Right atrium auricular region (tissue), 2 donors: ENCODE results near the gene PTGR1. TPM values are rescaled to one million over a fixed set of nuclear protein-coding genes. Genes with fewer than 3 reads are reported as not detected.

Experiments used
- DNase-seq: peaks from one replicate; pipeline ENCODE4 v3.0.0-alpha.2; 2019; ENCODE audit warnings: low spot score
- H3K27ac ChIP-seq, 2 donors: fragments of 200-600 bp; sonication (generic); 1 replicate in 1 of 2; 2 replicates in 1 of 2; pipeline ENCODE4 v1.5.1; 2016 to 2019
- H3K27me3 ChIP-seq, 2 donors: fragments of 200-600 bp; sonication (generic); one replicate each; pipeline versions ENCODE4 v1.5.1 to v1.6.0; 2017 to 2019
- H3K36me3 ChIP-seq: fragments of 200-600 bp; sonication (generic); one replicate; pipeline ENCODE4 v1.5.1; 2016
- H3K4me1 ChIP-seq, 2 donors: fragments of 200-600 bp; sonication (generic); one replicate each; pipeline versions ENCODE4 v1.5.1 to v1.6.0; 2017 to 2019
- H3K4me3 ChIP-seq, 2 donors: fragments of 200-600 bp; sonication (generic); 1 replicate in 1 of 2; 2 replicates in 1 of 2; pipeline ENCODE4 v1.5.1; 2017 to 2019; ENCODE audit warnings: mild to moderate bottlenecking in 1 of 2, moderate library complexity in 1 of 2
- H3K9me3 ChIP-seq, 2 donors: fragments of 200-600 bp; sonication (generic); one replicate each; pipeline ENCODE4 v1.5.1; 2019
- total RNA-seq, 2 donors: library from RNA; depleted of rRNA; stranded (reverse); fragments of >200 nt; gene quantifications; one replicate each; pipeline ENCODE4 v1.1.0, GENCODE V29; 2016
- TF ChIP-seq, protein P1 (sequence below), 2 donors: fragments of 200-600 bp; sonication (generic); IDR thresholded peaks; one replicate each; pipeline ENCODE4 v1.5.1; 2019; ENCODE audit warnings: antibody characterized with exemption in 2 of 2

The PTGR1 gene
- total RNA-seq, 2 donors from 2014 or later: 23.9 to 38.8 TPM

DNA sequence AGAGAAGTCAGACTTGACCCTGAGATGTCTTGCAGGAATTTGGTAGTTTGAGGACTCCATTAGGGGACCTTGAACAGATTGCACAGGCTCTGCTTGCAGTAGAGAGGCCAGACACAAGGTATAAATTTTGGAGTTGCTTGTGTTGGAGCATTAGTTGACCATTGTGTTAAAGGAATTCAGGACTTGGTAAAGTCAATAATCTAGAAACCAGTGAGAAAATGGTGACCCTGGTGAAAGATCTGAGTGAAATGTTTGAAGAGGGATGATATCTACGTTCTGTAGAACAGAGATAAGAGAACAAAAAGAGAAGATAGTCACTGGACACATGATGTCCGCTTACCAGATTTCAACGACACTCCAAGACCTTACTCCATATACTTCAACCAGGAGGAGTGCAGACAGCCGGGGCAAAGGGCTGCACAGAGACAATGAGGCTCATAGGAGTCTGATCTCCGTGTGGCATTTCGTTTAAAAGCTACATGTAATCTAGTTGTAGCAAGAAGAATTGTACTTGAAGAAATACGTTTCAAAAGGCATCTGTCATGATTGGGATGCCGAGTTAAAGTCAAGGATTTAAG is 44.8 kb upstream of the PTGR1 start:
- H3K27me3 ChIP-seq: no peaks in the 10 kb centered on the region
- no peak for DNase-seq
- H3K36me3 ChIP-seq: peaks cover 18% of the 10 kb centered on the region
- no peak overlapping the region for H3K4me3 ChIP-seq
- TF ChIP-seq, protein P1, sequence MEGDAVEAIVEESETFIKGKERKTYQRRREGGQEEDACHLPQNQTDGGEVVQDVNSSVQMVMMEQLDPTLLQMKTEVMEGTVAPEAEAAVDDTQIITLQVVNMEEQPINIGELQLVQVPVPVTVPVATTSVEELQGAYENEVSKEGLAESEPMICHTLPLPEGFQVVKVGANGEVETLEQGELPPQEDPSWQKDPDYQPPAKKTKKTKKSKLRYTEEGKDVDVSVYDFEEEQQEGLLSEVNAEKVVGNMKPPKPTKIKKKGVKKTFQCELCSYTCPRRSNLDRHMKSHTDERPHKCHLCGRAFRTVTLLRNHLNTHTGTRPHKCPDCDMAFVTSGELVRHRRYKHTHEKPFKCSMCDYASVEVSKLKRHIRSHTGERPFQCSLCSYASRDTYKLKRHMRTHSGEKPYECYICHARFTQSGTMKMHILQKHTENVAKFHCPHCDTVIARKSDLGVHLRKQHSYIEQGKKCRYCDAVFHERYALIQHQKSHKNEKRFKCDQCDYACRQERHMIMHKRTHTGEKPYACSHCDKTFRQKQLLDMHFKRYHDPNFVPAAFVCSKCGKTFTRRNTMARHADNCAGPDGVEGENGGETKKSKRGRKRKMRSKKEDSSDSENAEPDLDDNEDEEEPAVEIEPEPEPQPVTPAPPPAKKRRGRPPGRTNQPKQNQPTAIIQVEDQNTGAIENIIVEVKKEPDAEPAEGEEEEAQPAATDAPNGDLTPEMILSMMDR (IDR thresholded peaks at IDR 0.05): no peak
- H3K27ac ChIP-seq: no peak overlapping the region
- H3K4me1 ChIP-seq: no peaks in the 10 kb centered on the region
- no peaks in the 10 kb centered on the region for H3K9me3 ChIP-seq

DNA sequence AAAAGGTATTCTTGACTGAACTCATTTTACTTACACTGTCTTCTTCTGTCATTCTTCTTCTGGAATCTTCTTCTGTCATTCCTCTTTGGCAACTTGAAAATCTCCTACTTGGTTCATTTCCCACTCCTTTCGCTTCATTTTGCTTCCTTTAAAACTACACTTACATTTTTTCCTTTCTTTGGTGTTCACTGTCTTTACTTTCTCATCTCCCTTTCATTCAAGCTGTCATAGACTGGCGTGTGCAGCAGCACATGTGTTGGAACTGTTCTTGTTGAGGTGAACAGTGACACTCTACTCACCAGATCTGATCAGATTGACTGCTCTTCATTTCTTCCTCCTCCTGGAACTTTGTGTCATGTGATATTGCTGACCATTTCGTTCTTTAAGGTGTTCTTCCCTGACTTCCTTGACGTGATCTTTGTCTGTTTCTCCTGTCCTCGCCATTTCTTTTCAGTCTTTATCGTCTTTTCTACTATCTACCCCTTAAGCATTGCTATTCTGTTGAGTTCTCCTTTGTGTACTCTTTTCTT is 38.0 kb upstream of the PTGR1 start:
- TF ChIP-seq, protein P1 (IDR thresholded peaks at IDR 0.05): no peak
- H3K27ac ChIP-seq: no peak overlapping the region

DNA sequence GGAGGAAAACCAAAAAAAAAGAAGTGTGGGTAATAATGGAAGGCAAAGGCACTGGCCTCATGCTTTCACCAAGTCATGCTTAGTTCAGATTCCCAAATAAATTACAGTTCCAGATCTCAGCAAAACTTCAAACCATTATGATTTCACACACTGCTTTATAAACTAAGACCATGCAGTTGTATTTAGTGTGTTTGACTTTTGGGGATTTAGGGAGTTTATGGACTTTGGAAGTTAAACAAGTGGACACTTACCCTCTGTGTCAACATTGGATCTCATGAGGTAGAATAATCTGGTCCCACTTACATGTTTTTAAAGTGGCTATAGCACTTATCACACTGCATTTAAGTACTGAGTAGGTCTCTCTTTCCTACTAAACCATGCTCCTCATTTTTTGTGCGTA is 35.4 kb upstream of the PTGR1 start:
- TF ChIP-seq, protein P1 (IDR thresholded peaks at IDR 0.05): no peak
- Histone ChIP-seq H3K4me1 (peaks cover 0 to 34% of the 10 kb centered on the region in 2 donors), H3K27ac (no peak overlapping the region), H3K9me3 (no peaks in the 10 kb centered on the region), H3K27me3 (no peaks in the 10 kb centered on the region), H3K4me3 (no peak overlapping the region), H3K36me3 (no peaks in the 10 kb centered on the region)
- no peak for DNase-seq

More for the DNA sequence above, 38.0 kb upstream of the PTGR1 start:
- no peaks in the 10 kb centered on the region for H3K9me3 ChIP-seq
- DNase-seq: no peak
- H3K4me3 ChIP-seq: no peak overlapping the region
- no peaks in the 10 kb centered on the region for H3K36me3 ChIP-seq
- peaks cover 0 to 19% of the 10 kb centered on the region in 2 donors for H3K4me1 ChIP-seq
- no peaks in the 10 kb centered on the region for H3K27me3 ChIP-seq

DNA sequence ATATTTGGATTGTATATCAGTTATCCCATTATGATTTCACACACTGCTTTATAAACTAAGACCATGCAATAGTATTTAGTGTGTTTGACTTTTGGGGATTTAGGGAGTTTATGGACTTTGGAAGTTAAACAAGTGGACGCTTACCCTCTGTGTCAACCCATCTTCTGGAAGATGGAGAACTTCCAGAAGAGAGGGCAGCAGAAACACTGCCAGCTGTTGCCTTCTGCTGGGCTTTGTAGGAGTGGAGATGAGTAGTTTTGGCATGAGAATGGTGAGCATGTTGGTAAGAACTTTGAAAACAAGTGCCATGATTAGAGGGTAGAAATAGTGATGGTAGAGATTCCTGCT is 33.9 kb upstream of the PTGR1 start:
- Histone ChIP-seq H3K27me3 (no peaks in the 10 kb centered on the region), H3K4me1 (peaks cover 0 to 34% of the 10 kb centered on the region in 2 donors), H3K27ac (no peak overlapping the region), H3K36me3 (no peaks in the 10 kb centered on the region), H3K9me3 (no peaks in the 10 kb centered on the region), H3K4me3 (no peak overlapping the region)
- DNase-seq: no peak
- TF ChIP-seq, protein P1 (IDR thresholded peaks at IDR 0.05): no peak

DNA sequence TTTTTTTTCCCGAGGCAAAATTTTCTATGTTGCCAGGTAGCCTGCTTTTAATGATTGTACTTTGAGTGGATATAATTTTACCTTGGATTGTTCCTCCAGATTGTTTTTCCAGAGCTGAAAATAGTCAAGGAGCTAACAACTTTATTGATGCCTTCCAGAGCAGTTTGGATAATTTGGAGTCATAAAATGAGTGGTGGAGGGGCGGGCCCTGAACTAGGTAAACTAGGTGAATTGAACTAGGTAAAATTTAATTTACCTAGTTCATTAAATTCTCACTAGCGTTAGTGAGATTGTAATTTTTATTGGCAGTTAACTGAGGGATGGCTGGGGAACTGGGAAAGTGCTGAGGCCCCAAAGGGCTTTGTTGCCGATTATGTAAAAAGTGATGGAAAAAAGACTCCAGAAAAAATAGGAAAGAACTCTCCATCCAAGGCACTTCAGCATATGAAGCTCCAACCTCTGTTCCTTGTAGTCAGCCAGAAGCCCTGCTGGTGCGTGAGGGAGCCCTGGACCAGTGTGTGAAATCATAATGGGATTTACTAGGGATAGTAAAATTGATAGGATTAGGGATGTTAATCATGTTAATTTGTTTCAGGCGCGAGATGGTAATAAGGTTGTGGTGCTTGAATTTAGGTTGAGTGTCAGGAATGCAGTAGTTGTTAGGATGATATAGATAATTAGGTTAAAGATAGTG is 33.4 kb upstream of the PTGR1 start:
- no peak overlapping the region for H3K27ac ChIP-seq
- no peaks in the 10 kb centered on the region for H3K36me3 ChIP-seq
- peaks cover 0 to 34% of the 10 kb centered on the region in 2 donors for H3K4me1 ChIP-seq
- DNase-seq: no peak
- TF ChIP-seq, protein P1 (IDR thresholded peaks at IDR 0.05): no peak
- no peaks in the 10 kb centered on the region for H3K9me3 ChIP-seq
- no peaks in the 10 kb centered on the region for H3K27me3 ChIP-seq
- no peak overlapping the region for H3K4me3 ChIP-seq
